ENCODE data around the gene CYTH2. TPM values are rescaled to one million over a fixed set of nuclear protein-coding genes. Genes with fewer than 3 reads are reported as not detected.

The CYTH2 gene
- total RNA-seq, 1 experiment from 2014 or later = 72.6 TPM

DNA sequence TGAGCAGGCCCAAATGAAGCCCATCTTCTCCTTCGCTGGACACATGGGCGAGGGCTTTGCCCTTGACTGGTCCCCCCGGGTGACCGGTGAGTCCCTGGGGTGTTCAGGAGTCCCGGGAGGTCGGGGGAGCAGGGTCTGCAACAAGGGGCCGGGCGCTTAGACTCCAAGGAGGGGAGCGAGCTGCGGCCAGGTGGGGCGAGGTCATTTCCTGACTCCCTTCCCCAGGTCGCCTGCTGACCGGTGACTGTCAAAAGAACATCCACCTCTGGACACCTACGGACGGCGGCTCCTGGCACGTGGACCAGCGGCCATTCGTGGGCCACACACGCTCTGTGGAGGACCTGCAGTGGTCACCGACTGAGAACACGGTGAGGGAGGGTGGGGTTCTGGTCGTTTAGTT is 18.7 kb upstream of the CYTH2 start (continued):
- TF ChIP-seq, protein P1, sequence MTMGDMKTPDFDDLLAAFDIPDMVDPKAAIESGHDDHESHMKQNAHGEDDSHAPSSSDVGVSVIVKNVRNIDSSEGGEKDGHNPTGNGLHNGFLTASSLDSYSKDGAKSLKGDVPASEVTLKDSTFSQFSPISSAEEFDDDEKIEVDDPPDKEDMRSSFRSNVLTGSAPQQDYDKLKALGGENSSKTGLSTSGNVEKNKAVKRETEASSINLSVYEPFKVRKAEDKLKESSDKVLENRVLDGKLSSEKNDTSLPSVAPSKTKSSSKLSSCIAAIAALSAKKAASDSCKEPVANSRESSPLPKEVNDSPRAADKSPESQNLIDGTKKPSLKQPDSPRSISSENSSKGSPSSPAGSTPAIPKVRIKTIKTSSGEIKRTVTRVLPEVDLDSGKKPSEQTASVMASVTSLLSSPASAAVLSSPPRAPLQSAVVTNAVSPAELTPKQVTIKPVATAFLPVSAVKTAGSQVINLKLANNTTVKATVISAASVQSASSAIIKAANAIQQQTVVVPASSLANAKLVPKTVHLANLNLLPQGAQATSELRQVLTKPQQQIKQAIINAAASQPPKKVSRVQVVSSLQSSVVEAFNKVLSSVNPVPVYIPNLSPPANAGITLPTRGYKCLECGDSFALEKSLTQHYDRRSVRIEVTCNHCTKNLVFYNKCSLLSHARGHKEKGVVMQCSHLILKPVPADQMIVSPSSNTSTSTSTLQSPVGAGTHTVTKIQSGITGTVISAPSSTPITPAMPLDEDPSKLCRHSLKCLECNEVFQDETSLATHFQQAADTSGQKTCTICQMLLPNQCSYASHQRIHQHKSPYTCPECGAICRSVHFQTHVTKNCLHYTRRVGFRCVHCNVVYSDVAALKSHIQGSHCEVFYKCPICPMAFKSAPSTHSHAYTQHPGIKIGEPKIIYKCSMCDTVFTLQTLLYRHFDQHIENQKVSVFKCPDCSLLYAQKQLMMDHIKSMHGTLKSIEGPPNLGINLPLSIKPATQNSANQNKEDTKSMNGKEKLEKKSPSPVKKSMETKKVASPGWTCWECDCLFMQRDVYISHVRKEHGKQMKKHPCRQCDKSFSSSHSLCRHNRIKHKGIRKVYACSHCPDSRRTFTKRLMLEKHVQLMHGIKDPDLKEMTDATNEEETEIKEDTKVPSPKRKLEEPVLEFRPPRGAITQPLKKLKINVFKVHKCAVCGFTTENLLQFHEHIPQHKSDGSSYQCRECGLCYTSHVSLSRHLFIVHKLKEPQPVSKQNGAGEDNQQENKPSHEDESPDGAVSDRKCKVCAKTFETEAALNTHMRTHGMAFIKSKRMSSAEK (CRISPR knock-in tag; IDR thresholded peaks at IDR 0.05; ENCODE audit: borderline replicate concordance) = no peak
- TF ChIP-seq MYBL2 (CRISPR knock-in tag; IDR thresholded peaks at IDR 0.05) (no peak), FOXJ3 (CRISPR knock-in tag; IDR thresholded peaks at IDR 0.05; ENCODE audit: borderline replicate concordance) (no peak), GABPB1 (CRISPR knock-in tag; IDR thresholded peaks at IDR 0.05) (no peak), ZNF416 (CRISPR knock-in tag; IDR thresholded peaks at IDR 0.05) (no peak)
- TF ChIP-seq, protein P2, sequence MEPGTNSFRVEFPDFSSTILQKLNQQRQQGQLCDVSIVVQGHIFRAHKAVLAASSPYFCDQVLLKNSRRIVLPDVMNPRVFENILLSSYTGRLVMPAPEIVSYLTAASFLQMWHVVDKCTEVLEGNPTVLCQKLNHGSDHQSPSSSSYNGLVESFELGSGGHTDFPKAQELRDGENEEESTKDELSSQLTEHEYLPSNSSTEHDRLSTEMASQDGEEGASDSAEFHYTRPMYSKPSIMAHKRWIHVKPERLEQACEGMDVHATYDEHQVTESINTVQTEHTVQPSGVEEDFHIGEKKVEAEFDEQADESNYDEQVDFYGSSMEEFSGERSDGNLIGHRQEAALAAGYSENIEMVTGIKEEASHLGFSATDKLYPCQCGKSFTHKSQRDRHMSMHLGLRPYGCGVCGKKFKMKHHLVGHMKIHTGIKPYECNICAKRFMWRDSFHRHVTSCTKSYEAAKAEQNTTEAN (CRISPR knock-in tag; IDR thresholded peaks at IDR 0.05) = no peak
- TF ChIP-seq, protein P3, sequence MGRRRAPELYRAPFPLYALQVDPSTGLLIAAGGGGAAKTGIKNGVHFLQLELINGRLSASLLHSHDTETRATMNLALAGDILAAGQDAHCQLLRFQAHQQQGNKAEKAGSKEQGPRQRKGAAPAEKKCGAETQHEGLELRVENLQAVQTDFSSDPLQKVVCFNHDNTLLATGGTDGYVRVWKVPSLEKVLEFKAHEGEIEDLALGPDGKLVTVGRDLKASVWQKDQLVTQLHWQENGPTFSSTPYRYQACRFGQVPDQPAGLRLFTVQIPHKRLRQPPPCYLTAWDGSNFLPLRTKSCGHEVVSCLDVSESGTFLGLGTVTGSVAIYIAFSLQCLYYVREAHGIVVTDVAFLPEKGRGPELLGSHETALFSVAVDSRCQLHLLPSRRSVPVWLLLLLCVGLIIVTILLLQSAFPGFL (CRISPR knock-in tag; IDR thresholded peaks at IDR 0.05; ENCODE audit: borderline replicate concordance) = no peak

DNA sequence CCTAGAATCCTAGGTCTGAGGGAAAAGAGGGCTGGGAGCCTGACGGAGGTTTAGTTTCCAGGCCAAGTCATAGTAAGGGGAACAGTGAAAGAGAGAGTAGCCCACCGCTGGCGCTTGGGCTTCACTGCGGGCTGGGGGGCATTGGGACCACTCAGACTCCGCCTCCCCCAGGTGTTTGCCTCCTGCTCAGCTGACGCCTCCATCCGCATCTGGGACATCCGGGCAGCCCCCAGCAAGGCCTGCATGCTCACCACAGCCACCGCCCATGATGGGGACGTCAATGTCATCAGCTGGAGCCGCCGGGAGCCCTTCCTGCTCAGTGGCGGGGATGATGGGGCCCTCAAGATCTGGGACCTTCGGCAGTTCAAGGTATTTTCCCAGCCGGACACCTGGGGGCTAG is 18.3 kb upstream of the CYTH2 start:
- no peaks in the 10 kb centered on the region for H3K9me3 Mint-ChIP-seq
- POLR2A ChIA-PET = no interaction called here

More for the DNA sequence above, 18.3 kb upstream of the CYTH2 start:
- no peaks in the 10 kb centered on the region for H3K27me3 Mint-ChIP-seq (ENCODE audit: low read depth)
- H3K27ac Mint-ChIP-seq = no peak overlapping the region
- TF ChIP-seq JAZF1 (CRISPR knock-in tag; IDR thresholded peaks at IDR 0.05) (no peak), ZNF423 (CRISPR knock-in tag; IDR thresholded peaks at IDR 0.05) (no peak), HMGA2 (CRISPR knock-in tag; IDR thresholded peaks at IDR 0.05) (no peak), TCF7 (CRISPR knock-in tag; IDR thresholded peaks at IDR 0.05; ENCODE audit: low read depth) (no peak), FOXP1 (CRISPR knock-in tag; IDR thresholded peaks at IDR 0.05; ENCODE audit: borderline replicate concordance) (no peak)
- TF ChIP-seq, protein P4, sequence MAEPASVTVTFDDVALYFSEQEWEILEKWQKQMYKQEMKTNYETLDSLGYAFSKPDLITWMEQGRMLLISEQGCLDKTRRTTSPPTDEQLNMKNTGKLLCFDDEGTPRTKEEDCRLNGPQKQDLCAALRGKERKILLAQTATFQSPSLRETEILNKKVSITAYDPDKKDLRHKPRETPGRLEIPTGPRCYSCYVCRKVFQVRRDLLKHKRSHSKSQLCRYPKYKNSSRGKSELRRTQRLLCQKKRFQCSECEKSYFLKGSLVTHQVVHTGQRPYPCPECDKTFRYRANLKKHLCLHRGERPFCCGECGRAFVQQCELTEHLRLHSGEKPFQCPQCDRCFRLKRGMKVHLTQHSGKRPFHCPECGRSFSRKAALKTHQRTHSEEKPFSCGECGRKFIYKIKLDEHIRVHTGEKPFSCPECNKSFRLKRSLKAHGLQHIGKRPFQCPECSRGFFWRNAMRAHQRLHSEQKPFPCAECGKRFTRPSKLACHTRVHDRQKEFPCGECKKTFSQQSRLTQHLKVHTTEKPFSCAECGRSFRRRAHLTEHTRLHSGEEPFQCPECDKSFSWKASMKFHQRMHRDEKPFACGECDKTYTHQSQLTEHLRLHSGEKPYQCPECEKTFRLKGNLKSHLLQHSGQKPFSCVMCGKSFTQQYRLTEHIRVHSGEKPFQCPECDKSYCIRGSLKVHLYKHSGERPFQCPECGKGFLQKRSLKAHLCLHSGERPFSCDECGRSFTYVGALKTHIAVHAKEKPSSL (CRISPR knock-in tag; conservative IDR thresholded peaks at IDR 0.05) = no peak
- TF ChIP-seq, protein P5, sequence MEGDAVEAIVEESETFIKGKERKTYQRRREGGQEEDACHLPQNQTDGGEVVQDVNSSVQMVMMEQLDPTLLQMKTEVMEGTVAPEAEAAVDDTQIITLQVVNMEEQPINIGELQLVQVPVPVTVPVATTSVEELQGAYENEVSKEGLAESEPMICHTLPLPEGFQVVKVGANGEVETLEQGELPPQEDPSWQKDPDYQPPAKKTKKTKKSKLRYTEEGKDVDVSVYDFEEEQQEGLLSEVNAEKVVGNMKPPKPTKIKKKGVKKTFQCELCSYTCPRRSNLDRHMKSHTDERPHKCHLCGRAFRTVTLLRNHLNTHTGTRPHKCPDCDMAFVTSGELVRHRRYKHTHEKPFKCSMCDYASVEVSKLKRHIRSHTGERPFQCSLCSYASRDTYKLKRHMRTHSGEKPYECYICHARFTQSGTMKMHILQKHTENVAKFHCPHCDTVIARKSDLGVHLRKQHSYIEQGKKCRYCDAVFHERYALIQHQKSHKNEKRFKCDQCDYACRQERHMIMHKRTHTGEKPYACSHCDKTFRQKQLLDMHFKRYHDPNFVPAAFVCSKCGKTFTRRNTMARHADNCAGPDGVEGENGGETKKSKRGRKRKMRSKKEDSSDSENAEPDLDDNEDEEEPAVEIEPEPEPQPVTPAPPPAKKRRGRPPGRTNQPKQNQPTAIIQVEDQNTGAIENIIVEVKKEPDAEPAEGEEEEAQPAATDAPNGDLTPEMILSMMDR (IDR thresholded peaks at IDR 0.05) = no peak
- TF ChIP-seq, protein P2 (CRISPR knock-in tag; IDR thresholded peaks at IDR 0.05) = no peak
- DNase-seq (ENCODE audit: low spot score) (no peak), ATAC-seq (no peak)
- H3K36me3 Mint-ChIP-seq = peaks cover 60% of the 10 kb centered on the region
- CTCF ChIA-PET = interaction anchor here (2.1 kb wide), 1 partner anchor 59 kb away, joined by 7 read pairs; the partner anchor contains the start of gene KDELR1
- no peak overlapping the region for H3K4me3 Mint-ChIP-seq
- H3K4me1 Mint-ChIP-seq = peaks cover 4% of the 10 kb centered on the region

All from WTC11 (cell line).